Hematopoietic multipotent progenitor cell (in vitro differentiated cells): ENCODE measurements around the gene PRDM11. TPM values are rescaled to one million over a fixed set of nuclear protein-coding genes. Genes with fewer than 3 reads are reported as not detected.

Experiments used
- total RNA-seq: library from RNA; depleted of rRNA; stranded (reverse); fragments of >200 nt; gene quantifications from one replicate; pipeline ENCODE4 v1.2.3, GENCODE V29; 2012

Gene PRDM11
- total RNA-seq, 1 donor: 18.0 TPM

Other genes starting within 250 kb of the PRDM11 start
- gene TP53I11, start 195.8 kb upstream of the PRDM11 start, total RNA-seq: 11.3 TPM
- under 0.01 TPM for gene SYT13, start 139.7 kb downstream of the PRDM11 start, total RNA-seq